CD4-positive, alpha-beta T cell treated with Interferon alpha-2 for 1 hour (primary cell): Measurements from ENCODE around the gene SETX.

Experiments
- DNase-seq, 2 donors: peaks; one replicate each; pipeline ENCODE4 v3.0.0-alpha.2; 2020 to 2022

SETX gene

GRCh38 chr9:132274861-132275260, 79.9 kb downstream of the SETX start:
- no peak for DNase-seq

- peak in 1 of 2 donors; percentile 9 for DNase-seq
These were observed 84.9 kb downstream of the SETX start for GRCh38 chr9:132269704-132270516.

GRCh38 chr9:132268725-132269352, 85.9 kb downstream of the SETX start:
- DNase-seq = peak; percentile 71 to 77

GRCh38 chr9:132267660-132268059, 87.1 kb downstream of the SETX start:
- no peak for DNase-seq

GRCh38 chr9:132266017-132266416, 88.8 kb downstream of the SETX start:
- DNase-seq = no peak

- DNase-seq = no peak
These were observed 93.9 kb downstream of the SETX start for GRCh38 chr9:132260846-132261245.

GRCh38 chr9:132250324-132251262, 104.2 kb downstream of the SETX start:
- no peak for DNase-seq

GRCh38 chr9:132249690-132250089, 105.1 kb downstream of the SETX start:
- DNase-seq = no peak

GRCh38 chr9:132249123-132249522, 105.7 kb downstream of the SETX start:
- DNase-seq = no peak

GRCh38 chr9:132247942-132248341, 106.8 kb downstream of the SETX start:
- DNase-seq = no peak

GRCh38 chr9:132245465-132245864, 109.3 kb downstream of the SETX start:
- DNase-seq = no peak

GRCh38 chr9:132244582-132245455, 110.0 kb downstream of the SETX start:
- DNase-seq = no peak

- DNase-seq = no peak
These were observed 111.4 kb downstream of the SETX start for GRCh38 chr9:132243156-132244074.

GRCh38 chr9:132242621-132243155, 112.1 kb downstream of the SETX start:
- DNase-seq = no peak

GRCh38 chr9:132241840-132242620, 112.8 kb downstream of the SETX start:
- DNase-seq = peak; percentile 72 to 82

GRCh38 chr9:132241483-132241839, 113.3 kb downstream of the SETX start:
- DNase-seq = no peak

- DNase-seq = peak; percentile 99
These were observed 113.8 kb downstream of the SETX start for GRCh38 chr9:132240841-132241482.

- no peak for DNase-seq
These were observed 114.6 kb downstream of the SETX start for GRCh38 chr9:132239999-132240840.

- DNase-seq = no peak
These were observed 115.3 kb downstream of the SETX start for GRCh38 chr9:132239518-132239917.
